HG03108 (cell line): ENCODE measurements around the gene SPATA21.

Experiments used
- ATAC-seq: cut with Tn5 transposase; IDR thresholded peaks from one replicate; pipeline ENCODE4 v1.9.1; 2021; ENCODE audit warnings: moderate library complexity; ENCODE audit not compliant: unreplicated experiment

SPATA21 gene

GRCh38 chr1:16351994-16352841, 85.0 kb downstream of the SPATA21 start, which contains the start of gene FBXO42:
Gene FBXO42, minus strand, starts transcription at chr1:16352480. Its CDS starts 37,062 bp downstream, at chr1:16315418.
- peak; percentile 84 for ATAC-seq

GRCh38 chr1:16351456-16351993, 85.7 kb downstream of the SPATA21 start:
- ATAC-seq, result no peak

GRCh38 chr1:16349847-16350406, 87.3 kb downstream of the SPATA21 start:
- ATAC-seq, result no peak
